Measurements from ENCODE around the gene ACSS1.

ACSS1 gene

DNA sequence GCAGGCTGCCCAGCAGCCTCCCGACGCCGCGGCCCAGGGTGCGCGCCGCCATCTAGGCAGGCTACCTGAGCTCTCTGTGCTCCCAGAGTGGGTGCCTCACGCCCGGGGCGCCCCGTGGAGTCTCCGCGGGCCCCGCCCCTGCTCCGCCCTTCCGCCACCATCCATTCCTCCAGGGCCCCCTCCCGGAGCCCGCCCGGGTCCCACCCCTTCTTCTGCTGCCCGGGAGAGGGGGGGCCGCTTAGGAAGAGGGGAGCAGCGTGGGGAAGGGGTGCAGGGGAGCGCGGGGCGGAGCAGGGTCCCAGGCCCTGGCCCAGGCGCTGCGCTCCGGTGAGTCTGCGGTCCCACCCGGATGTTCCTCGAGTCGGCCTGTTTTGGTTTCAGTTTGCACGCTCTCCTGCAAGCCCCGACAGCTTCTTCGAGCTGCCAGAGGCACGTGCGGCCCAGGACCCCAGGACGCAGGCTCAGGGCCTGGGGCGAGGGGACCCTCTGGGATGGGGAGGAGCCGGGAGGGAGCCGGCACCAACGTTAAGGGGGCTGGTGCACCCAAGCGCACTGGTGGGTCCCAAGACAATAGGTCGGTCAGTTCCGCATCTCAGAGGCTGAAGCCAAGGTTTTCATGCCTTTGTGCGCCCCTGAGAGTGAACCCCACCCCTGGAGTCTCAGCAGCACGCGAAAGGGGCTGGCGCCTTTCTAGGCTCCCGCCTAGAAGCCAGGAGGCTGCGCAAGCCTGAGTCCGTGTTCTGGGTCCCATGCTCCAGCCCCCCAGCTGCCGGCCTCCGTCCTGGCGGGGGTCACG is at the start of gene ACSS1:
Gene ACSS1 (minus strand): TSS at position 89 of the 796 bp plus-strand sequence. CDS start 37 bp downstream, at position 52.
- DNase-seq (ENCODE audit: extremely low spot score), result peak; percentile 38
- TF ChIP-seq ZNF384 (IDR thresholded peaks at IDR 0.05) (no peak), L3MBTL2 (conservative IDR thresholded peaks at IDR 0.05) (peak; percentile 93), FOXM1 (IDR thresholded peaks at IDR 0.05; ENCODE audit: borderline replicate concordance) (no peak), ELF4 (IDR thresholded peaks at IDR 0.05) (no peak), NFRKB (IDR thresholded peaks at IDR 0.05) (no peak)
- CTCF ChIA-PET, result no interaction called here
- POLR2A ChIA-PET, result interaction anchor here (1.1 to 1.2 kb wide), 2 partner anchors 62 to 64 kb away, joined by 3 to 4 read pairs; no protein-coding TSS in a partner anchor

DNA sequence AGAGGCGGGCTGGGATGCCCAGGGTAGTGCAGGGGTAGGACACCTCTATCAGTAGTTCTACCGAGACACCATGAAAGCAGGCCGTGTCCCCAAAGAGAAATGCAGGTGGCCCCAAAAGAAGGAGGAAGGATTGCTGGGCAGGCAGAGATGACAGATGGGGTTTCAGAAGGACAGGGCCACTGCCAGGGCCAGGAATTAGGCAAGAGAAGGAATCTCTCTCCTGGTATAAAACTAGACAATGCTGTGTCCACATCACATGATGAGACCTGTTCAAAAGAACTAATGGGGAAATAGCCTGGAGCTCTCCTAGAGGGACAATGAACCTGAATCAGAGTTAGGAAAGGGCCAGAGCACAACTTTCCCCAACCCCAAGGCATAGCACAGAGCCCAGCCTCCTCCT is 45.6 kb upstream of the ACSS1 start:
- ChIA-PET CTCF (no interaction called here), POLR2A (no interaction called here)
- no peak for DNase-seq (ENCODE audit: extremely low spot score)
- no peak for TF ChIP-seq SUZ12 (IDR thresholded peaks at IDR 0.05)
- no peak for TF ChIP-seq FOXK2 (IDR thresholded peaks at IDR 0.05)
- TF ChIP-seq ELF4 (IDR thresholded peaks at IDR 0.05), result no peak
- no peak for TF ChIP-seq NFRKB (IDR thresholded peaks at IDR 0.05)
- no peak for TF ChIP-seq FOXA1 (IDR thresholded peaks at IDR 0.05)
- no peak for TF ChIP-seq BHLHE40 (IDR thresholded peaks at IDR 0.05; ENCODE audit: borderline replicate concordance)
- TF ChIP-seq, protein P1, sequence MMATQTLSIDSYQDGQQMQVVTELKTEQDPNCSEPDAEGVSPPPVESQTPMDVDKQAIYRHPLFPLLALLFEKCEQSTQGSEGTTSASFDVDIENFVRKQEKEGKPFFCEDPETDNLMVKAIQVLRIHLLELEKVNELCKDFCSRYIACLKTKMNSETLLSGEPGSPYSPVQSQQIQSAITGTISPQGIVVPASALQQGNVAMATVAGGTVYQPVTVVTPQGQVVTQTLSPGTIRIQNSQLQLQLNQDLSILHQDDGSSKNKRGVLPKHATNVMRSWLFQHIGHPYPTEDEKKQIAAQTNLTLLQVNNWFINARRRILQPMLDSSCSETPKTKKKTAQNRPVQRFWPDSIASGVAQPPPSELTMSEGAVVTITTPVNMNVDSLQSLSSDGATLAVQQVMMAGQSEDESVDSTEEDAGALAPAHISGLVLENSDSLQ (IDR thresholded peaks at IDR 0.05), result no peak
- TF ChIP-seq HDGF (IDR thresholded peaks at IDR 0.05; ENCODE audit: borderline replicate concordance), result no peak
- no peak for TF ChIP-seq LEF1 (IDR thresholded peaks at IDR 0.05; ENCODE audit: borderline replicate concordance)
- TF ChIP-seq TARDBP (IDR thresholded peaks at IDR 0.05), result no peak

DNA sequence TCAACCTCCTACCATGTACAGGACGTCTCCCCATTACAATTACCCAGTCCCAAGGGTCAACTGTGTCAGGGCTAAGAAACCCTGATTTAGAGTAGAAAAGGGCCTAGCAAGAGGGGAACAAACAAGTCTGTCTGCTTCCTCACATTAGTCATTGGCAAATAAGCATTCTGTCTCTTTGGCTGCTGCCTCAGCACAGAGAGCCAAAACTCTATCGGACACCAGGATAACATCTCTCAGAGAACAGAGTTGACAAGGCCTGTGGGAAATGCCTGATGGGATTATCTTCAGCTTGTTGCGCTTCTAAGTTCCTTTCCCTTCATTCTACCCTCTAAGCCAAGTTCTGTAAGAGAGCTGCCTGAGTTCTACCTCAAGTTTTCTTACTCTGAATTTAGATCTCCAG is 43.0 kb upstream of the ACSS1 start:
- ChIA-PET CTCF (no interaction called here), POLR2A (no interaction called here)
- TF ChIP-seq, protein P1 (IDR thresholded peaks at IDR 0.05), result no peak
- TF ChIP-seq FOXK2 (IDR thresholded peaks at IDR 0.05) (no peak), LEF1 (IDR thresholded peaks at IDR 0.05; ENCODE audit: borderline replicate concordance) (no peak), FOXA1 (IDR thresholded peaks at IDR 0.05) (no peak), NFRKB (IDR thresholded peaks at IDR 0.05) (no peak), ELF4 (IDR thresholded peaks at IDR 0.05) (no peak), ZNF384 (IDR thresholded peaks at IDR 0.05) (no peak), SUZ12 (IDR thresholded peaks at IDR 0.05) (no peak), HDGF (IDR thresholded peaks at IDR 0.05; ENCODE audit: borderline replicate concordance) (no peak), BHLHE40 (IDR thresholded peaks at IDR 0.05; ENCODE audit: borderline replicate concordance) (no peak), FOXM1 (IDR thresholded peaks at IDR 0.05; ENCODE audit: borderline replicate concordance) (no peak), L3MBTL2 (conservative IDR thresholded peaks at IDR 0.05) (no peak), TARDBP (IDR thresholded peaks at IDR 0.05) (no peak), ARNT (IDR thresholded peaks at IDR 0.05) (no peak), SP1 (IDR thresholded peaks at IDR 0.05) (no peak), CTBP1 (IDR thresholded peaks at IDR 0.05; ENCODE audit: borderline replicate concordance) (no peak)
- no peak for DNase-seq (ENCODE audit: extremely low spot score)

DNA sequence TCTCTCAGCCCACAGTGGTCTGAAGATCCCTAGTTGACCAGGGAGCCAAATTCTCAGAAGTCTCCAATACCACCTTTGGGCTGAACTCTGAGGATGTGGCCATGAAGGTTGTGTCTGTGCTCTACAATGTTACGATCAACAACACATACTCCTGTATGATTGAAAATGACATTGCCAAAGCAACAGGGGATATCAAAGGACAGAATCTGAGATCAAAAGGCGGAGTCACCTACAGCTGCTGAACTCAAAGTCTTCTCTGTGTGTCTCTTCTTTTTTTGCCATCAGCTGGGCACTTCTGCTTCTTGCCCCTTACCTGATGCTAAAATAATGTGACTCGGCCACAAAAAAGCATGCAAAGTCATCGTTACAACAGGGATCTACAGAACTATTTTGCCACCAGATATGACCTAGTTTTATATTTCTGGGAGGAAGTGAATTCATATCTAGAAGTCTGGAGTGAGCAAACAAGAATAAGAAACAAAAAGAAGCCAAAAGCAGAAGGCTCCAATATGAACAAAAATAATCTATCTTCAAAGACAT is 41.7 kb upstream of the ACSS1 start:
- no peak for TF ChIP-seq SP1 (IDR thresholded peaks at IDR 0.05)
- no peak for TF ChIP-seq BHLHE40 (IDR thresholded peaks at IDR 0.05; ENCODE audit: borderline replicate concordance)
- no peak for TF ChIP-seq CTBP1 (IDR thresholded peaks at IDR 0.05; ENCODE audit: borderline replicate concordance)
- no peak for TF ChIP-seq FOXK2 (IDR thresholded peaks at IDR 0.05)
- no peak for TF ChIP-seq HDGF (IDR thresholded peaks at IDR 0.05; ENCODE audit: borderline replicate concordance)
- TF ChIP-seq NFRKB (IDR thresholded peaks at IDR 0.05), result no peak
- no peak for TF ChIP-seq ZNF384 (IDR thresholded peaks at IDR 0.05)
- TF ChIP-seq TARDBP (IDR thresholded peaks at IDR 0.05), result no peak
- no peak for TF ChIP-seq FOXA1 (IDR thresholded peaks at IDR 0.05)
- no peak for TF ChIP-seq LEF1 (IDR thresholded peaks at IDR 0.05; ENCODE audit: borderline replicate concordance)
- no peak for TF ChIP-seq FOXM1 (IDR thresholded peaks at IDR 0.05; ENCODE audit: borderline replicate concordance)
- TF ChIP-seq L3MBTL2 (conservative IDR thresholded peaks at IDR 0.05), result no peak
- no peak for TF ChIP-seq ARNT (IDR thresholded peaks at IDR 0.05)
- no peak for TF ChIP-seq ELF4 (IDR thresholded peaks at IDR 0.05)
- ChIA-PET CTCF (no interaction called here), POLR2A (no interaction called here)
- no peak for DNase-seq (ENCODE audit: extremely low spot score)

DNA sequence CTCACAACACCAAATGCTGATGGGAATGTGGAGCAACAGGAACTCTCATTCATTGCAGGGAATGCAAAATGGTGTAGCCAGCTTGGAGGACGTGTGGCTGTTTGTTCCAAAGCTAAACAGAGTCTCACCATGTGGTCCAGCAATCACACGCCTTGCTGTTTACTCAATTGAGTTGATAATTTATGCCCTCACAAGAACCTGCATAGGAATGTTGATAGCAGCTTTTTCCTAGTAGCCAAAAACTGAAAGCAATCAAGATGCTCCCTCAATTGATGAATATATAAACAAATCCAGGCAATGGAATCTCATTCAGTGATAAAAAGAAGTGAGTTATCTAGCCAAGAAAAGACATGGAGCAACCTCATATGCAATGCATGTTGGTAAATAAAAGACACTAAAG is 39.6 kb upstream of the ACSS1 start:
- DNase-seq (ENCODE audit: extremely low spot score), result no peak
- POLR2A ChIA-PET, result no interaction called here
- TF ChIP-seq FOXM1 (IDR thresholded peaks at IDR 0.05; ENCODE audit: borderline replicate concordance), result no peak
- TF ChIP-seq ARNT (IDR thresholded peaks at IDR 0.05), result no peak
- no peak for TF ChIP-seq NFRKB (IDR thresholded peaks at IDR 0.05)
- no peak for TF ChIP-seq SUZ12 (IDR thresholded peaks at IDR 0.05)
- no peak for TF ChIP-seq L3MBTL2 (conservative IDR thresholded peaks at IDR 0.05)
- no peak for TF ChIP-seq ELF4 (IDR thresholded peaks at IDR 0.05)
- TF ChIP-seq BHLHE40 (IDR thresholded peaks at IDR 0.05; ENCODE audit: borderline replicate concordance), result no peak
- no peak for TF ChIP-seq CTBP1 (IDR thresholded peaks at IDR 0.05; ENCODE audit: borderline replicate concordance)
- no peak for TF ChIP-seq HDGF (IDR thresholded peaks at IDR 0.05; ENCODE audit: borderline replicate concordance)
- TF ChIP-seq, protein P1 (IDR thresholded peaks at IDR 0.05), result no peak
- TF ChIP-seq TARDBP (IDR thresholded peaks at IDR 0.05), result no peak
- no peak for TF ChIP-seq FOXK2 (IDR thresholded peaks at IDR 0.05)
- no peak for TF ChIP-seq LEF1 (IDR thresholded peaks at IDR 0.05; ENCODE audit: borderline replicate concordance)
- TF ChIP-seq SP1 (IDR thresholded peaks at IDR 0.05), result no peak
- TF ChIP-seq FOXA1 (IDR thresholded peaks at IDR 0.05), result no peak
- no peak for TF ChIP-seq ZNF384 (IDR thresholded peaks at IDR 0.05)
- CTCF ChIA-PET, result no interaction called here

Measured in HEK293T (cell line).